Esophagus muscularis mucosa (tissue), 4 donors: ENCODE results near the gene DPYSL4. TPM values are rescaled to one million over a fixed set of nuclear protein-coding genes. Genes with fewer than 3 reads are reported as not detected.

Experiments used
- DNase-seq: peaks from one replicate; pipeline ENCODE4 v3.0.0-alpha.2; 2017; ENCODE audit errors: extremely low spot score
- H3K27ac ChIP-seq, 4 donors: fragments of 200-600 bp; sonication (generic); replicated peaks in 1 of 4; 1 replicate in 3 of 4; 2 replicates in 1 of 4; pipeline ENCODE4 v1.5.1; 2016 to 2019; ENCODE audit warnings: mild to moderate bottlenecking in 1 of 4
- H3K27me3 ChIP-seq, 4 donors: fragments of 200-600 bp; sonication (generic); one replicate each; pipeline versions ENCODE4 v1.5.1 to v1.6.0; 2016 to 2019
- H3K36me3 ChIP-seq, 4 donors: fragments of 200-600 bp; sonication (generic); one replicate each; pipeline ENCODE4 v1.5.1; 2016 to 2019
- H3K4me1 ChIP-seq, 4 donors: fragments of 200-600 bp; sonication (generic); one replicate each; pipeline ENCODE4 v1.5.1; 2016 to 2019
- H3K4me3 ChIP-seq, 4 donors: fragments of 200-600 bp; sonication (generic); 1 replicate in 2 of 4; 2 replicates in 2 of 4; pipeline ENCODE4 v1.5.1; 2016 to 2019; ENCODE audit warnings: mild to moderate bottlenecking in 4 of 4, moderate library complexity in 1 of 4
- H3K9me3 ChIP-seq, 4 donors: fragments of 200-600 bp; sonication (generic); 1 replicate in 3 of 4; 2 replicates in 1 of 4; pipeline ENCODE4 v1.5.1; 2016 to 2019
- CTCF ChIP-seq, 3 experiments: fragments of 200-600 bp in 2 of 3; fragments of 450-650 bp in 1 of 3; sonication (generic) in 2 of 3; IDR thresholded peaks; one replicate each; pipeline ENCODE4 v1.5.1; 2017 to 2019; ENCODE audit warnings: antibody characterized with exemption in 3 of 3, mild to moderate bottlenecking in 2 of 3, moderate library complexity in 1 of 3
- EP300 ChIP-seq: sonication (generic); formaldehyde crosslinking; IDR thresholded peaks from one replicate; pipeline ENCODE4 v1.6.1; 2017; ENCODE audit warnings: antibody characterized with exemption
- POLR2A ChIP-seq: fragments of 450-650 bp; IDR thresholded peaks from one replicate; pipeline ENCODE4 v1.6.1; 2017; ENCODE audit warnings: antibody characterized with exemption, moderate library complexity, mild to moderate bottlenecking, low read depth
- POLR2AphosphoS5 ChIP-seq, 2 donors: sonication (generic); formaldehyde crosslinking; IDR thresholded peaks; one replicate each; pipeline ENCODE4 v1.6.1; 2017; ENCODE audit warnings: antibody characterized with exemption in 2 of 2
- WGBS: methylation state at CpG from one replicate; pipeline ENCODE4 v1.1.5; 2018; 5-methylcytosine and 5-hydroxymethylcytosine counted together
- intact Hi-C: fragments of 100-400 bp; cut with DNase I; formaldehyde crosslinking; loops from one replicate; pipeline ENCODE4 v1.15.1; 2023
- total RNA-seq, 4 donors: library from RNA; depleted of rRNA; stranded (reverse); fragments of >200 nt; gene quantifications; one replicate each; pipeline versions ENCODE4 v1.1.0 to v1.2.1, GENCODE V29; 2016

Gene DPYSL4
- total RNA-seq, 4 donors from 2014 or later, result 0.42 to 4.5 (median 1.9) TPM

DNA sequence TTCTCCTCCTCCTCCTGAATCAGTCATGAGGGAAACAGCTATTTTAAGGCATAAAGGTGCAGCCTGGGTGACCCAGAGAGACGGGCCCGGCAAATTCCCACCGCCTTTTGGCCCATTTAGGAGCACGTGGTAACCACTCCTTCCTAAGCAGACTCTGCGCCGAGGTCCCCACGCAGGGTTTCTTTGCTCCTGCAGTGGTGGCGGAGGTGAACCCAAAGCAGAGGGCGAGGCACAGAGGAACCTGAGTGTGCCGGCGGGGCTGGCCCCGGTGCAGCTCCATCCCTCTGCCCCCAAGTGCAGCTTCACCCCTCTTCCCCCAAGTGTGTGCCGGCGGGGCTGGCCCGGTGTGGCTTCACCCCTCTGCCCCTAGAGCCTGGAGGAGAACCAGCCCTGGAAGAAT, 50.6 kb downstream of the DPYSL4 start:
- intact Hi-C loops, result no loop called here
- TF ChIP-seq CTCF (IDR thresholded peaks at IDR 0.05) (no peak), EP300 (no peak), POLR2AphosphoS5 (IDR thresholded peaks at IDR 0.05) (no peak), POLR2A (no peak)
- no peaks in the 10 kb centered on the region for H3K27me3 ChIP-seq

DNA sequence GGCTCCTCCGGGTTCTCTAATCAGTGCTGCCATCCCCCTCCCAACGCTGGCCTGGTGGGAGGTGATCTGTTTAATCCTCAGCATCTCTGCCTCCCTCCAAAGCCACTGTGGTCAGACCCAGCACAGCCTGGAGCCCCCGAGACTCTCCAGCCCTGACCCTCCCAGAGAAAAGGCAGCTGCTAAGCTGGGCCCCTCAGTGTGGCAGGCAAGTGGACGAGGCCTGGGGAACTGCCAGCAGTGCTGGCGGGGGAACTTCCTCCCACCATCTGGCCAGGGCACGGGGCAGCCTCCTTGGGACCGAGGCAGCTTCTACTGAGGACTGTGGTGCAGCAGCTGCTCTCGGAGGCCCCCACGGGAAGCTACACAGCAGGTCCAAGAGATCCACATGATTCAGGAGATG, 51.1 kb downstream of the DPYSL4 start:
- DNase-seq, result no peak
- intact Hi-C loops, result no loop called here
- Histone ChIP-seq H3K4me1 (no peaks in the 10 kb centered on the region), H3K36me3 (peaks cover 0 to 4% (median 1%) of the 10 kb centered on the region in 4 donors), H3K27ac (no peak overlapping the region), H3K9me3 (no peaks in the 10 kb centered on the region), H3K4me3 (no peak overlapping the region), H3K27me3 (no peaks in the 10 kb centered on the region)
- WGBS, result 63% methylated on average over 3 of the region's 9 CpGs
- TF ChIP-seq POLR2AphosphoS5 (IDR thresholded peaks at IDR 0.05) (no peak), CTCF (IDR thresholded peaks at IDR 0.05) (no peak), EP300 (no peak), POLR2A (no peak)

More for the DNA sequence above, 50.6 kb downstream of the DPYSL4 start:
- no peak for DNase-seq
- Histone ChIP-seq H3K36me3 (peaks cover 0 to 4% (median 1%) of the 10 kb centered on the region in 4 donors), H3K27ac (no peak overlapping the region), H3K4me3 (no peak overlapping the region), H3K9me3 (no peaks in the 10 kb centered on the region), H3K4me1 (no peaks in the 10 kb centered on the region)
- 91% methylated on average over 8 of the region's 15 CpGs for WGBS

- no peaks in the 10 kb centered on the region for H3K4me1 ChIP-seq
- intact Hi-C loops, result no loop called here
Measured at GRCh38 chr10:132238371-132239125, 51.8 kb downstream of the DPYSL4 start.

DNA sequence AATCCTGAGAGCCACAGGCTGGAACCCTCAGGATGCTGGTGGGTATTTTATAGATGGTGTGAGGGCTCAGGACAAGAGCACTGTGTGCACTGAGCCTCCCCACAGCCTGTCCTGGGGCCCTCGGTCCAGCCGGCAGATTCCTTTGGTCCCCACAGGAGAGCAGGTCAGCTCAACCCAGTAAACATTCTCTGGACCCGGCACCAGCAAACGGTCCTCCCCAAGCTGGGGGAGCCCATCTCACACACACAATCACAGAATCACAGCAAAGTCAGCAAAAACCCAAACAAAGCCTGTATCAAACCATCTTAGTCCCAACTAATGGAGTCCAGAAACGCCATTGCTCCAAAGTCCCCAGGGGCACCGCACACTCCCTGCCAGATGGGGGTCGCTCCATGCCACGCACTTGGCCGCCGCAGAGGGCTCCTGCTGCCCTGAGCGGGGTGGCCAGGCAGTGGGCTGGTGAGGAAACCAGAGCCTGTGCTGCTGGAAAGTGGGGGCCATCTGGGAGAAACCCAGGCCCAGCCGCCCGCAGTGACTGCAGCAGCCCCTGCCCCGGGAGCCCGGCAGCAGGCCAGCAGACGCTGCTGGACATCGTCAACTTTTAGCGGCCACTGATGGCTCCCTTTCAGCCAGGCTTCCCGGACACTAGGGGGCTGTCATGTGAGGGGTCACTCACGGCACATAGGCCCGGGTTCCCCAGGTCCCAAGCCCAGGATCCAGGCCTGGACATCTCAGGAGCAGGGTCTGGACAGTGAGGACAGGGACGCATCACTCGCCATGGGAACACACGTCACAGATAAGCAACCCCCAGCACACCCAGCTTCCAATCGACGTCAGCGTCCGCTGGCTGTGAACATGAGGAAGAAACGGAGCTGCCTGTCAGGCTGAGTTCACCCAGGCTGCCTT, 52.6 kb downstream of the DPYSL4 start:
- intact Hi-C loops, result no loop called here
- Histone ChIP-seq H3K27ac (no peak overlapping the region), H3K4me1 (no peaks in the 10 kb centered on the region), H3K36me3 (peaks cover 0 to 4% (median 1%) of the 10 kb centered on the region in 4 donors), H3K4me3 (no peak overlapping the region), H3K9me3 (no peaks in the 10 kb centered on the region), H3K27me3 (no peaks in the 10 kb centered on the region)
- WGBS, result 70% methylated on average over 13 of the region's 29 CpGs
- DNase-seq, result no peak
- TF ChIP-seq POLR2AphosphoS5 (IDR thresholded peaks at IDR 0.05), result no peak
- TF ChIP-seq CTCF (IDR thresholded peaks at IDR 0.05), result no peak
- TF ChIP-seq POLR2A, result no peak
- TF ChIP-seq EP300, result no peak

More at GRCh38 chr10:132238371-132239125, 51.8 kb downstream of the DPYSL4 start:
- no peak overlapping the region for H3K4me3 ChIP-seq
- peaks cover 0 to 4% (median 1%) of the 10 kb centered on the region in 4 donors for H3K36me3 ChIP-seq
- WGBS, result 95% methylated on average over 16 of the region's 17 CpGs
- H3K9me3 ChIP-seq, result no peaks in the 10 kb centered on the region
- no peaks in the 10 kb centered on the region for H3K27me3 ChIP-seq
- DNase-seq, result no peak
- no peak overlapping the region for H3K27ac ChIP-seq
- TF ChIP-seq POLR2AphosphoS5 (IDR thresholded peaks at IDR 0.05) (no peak), CTCF (IDR thresholded peaks at IDR 0.05) (no peak)
